ENCODE measurements around the gene LAMP5. TPM values are rescaled to one million over a fixed set of nuclear protein-coding genes. Genes with fewer than 3 reads are reported as not detected.

LAMP5 gene
- total and polyA plus RNA-seq, 2 experiments from 2014 or later: 0.21 to 0.29 TPM

DNA sequence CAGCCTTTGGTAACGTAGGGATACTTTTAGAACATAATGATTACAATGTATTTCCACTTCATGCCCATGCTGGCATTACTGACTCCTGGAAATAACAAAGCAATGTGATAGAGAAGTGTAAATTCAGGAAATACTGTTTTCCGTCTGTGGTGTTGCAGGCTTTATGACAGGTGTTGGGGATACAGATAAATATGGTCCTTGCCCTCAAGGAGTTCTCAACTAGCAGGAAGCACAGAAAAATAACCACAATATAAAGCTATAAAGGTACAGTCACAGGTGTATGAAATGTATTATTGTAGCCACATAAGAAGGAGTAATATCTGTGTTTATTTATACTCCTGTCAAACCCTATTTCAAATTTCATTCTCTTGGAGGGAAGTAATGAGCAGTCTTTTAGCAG is 12.9 kb upstream of the LAMP5 start:
- peaks cover 14% of the 10 kb centered on the region for H3K4me1 Mint-ChIP-seq
- peaks cover 11% of the 10 kb centered on the region; the same call in 1 of the 2 replicates for H3K9me2 ChIP-seq (ENCODE audit: insufficient read depth)
- DNase-seq (ENCODE audit: low spot score) (no peak), ATAC-seq (no peak)
- H3K4me3 ChIP-seq: no peak overlapping the region
- no peaks in the 10 kb centered on the region for H3K79me2 ChIP-seq (replicated peaks; ENCODE audit: insufficient read depth)
- H3K36me3 Mint-ChIP-seq (ENCODE audit: low read depth): no peaks in the 10 kb centered on the region
- peaks cover 12% of the 10 kb centered on the region for H3K27me3 Mint-ChIP-seq (ENCODE audit: insufficient read depth, low read depth, poor library complexity)
- no peaks in the 10 kb centered on the region for H3F3A ChIP-seq (replicated peaks; ENCODE audit: low read depth)
- no peak overlapping the region for H3K27ac ChIP-seq (ENCODE audit: low read depth)
- no peak overlapping the region for H2AFZ ChIP-seq
- no peaks in the 10 kb centered on the region for H3K36me3 ChIP-seq (ENCODE audit: insufficient read depth)
- H3K4me1 ChIP-seq (ENCODE audit: insufficient read depth): peaks cover 13% of the 10 kb centered on the region; the same call in 1 of the 2 replicates
- no peak for TF ChIP-seq CTCF (conservative IDR thresholded peaks at IDR 0.05; ENCODE audit: low read depth in 2 of 2)
- TF ChIP-seq, protein P1, sequence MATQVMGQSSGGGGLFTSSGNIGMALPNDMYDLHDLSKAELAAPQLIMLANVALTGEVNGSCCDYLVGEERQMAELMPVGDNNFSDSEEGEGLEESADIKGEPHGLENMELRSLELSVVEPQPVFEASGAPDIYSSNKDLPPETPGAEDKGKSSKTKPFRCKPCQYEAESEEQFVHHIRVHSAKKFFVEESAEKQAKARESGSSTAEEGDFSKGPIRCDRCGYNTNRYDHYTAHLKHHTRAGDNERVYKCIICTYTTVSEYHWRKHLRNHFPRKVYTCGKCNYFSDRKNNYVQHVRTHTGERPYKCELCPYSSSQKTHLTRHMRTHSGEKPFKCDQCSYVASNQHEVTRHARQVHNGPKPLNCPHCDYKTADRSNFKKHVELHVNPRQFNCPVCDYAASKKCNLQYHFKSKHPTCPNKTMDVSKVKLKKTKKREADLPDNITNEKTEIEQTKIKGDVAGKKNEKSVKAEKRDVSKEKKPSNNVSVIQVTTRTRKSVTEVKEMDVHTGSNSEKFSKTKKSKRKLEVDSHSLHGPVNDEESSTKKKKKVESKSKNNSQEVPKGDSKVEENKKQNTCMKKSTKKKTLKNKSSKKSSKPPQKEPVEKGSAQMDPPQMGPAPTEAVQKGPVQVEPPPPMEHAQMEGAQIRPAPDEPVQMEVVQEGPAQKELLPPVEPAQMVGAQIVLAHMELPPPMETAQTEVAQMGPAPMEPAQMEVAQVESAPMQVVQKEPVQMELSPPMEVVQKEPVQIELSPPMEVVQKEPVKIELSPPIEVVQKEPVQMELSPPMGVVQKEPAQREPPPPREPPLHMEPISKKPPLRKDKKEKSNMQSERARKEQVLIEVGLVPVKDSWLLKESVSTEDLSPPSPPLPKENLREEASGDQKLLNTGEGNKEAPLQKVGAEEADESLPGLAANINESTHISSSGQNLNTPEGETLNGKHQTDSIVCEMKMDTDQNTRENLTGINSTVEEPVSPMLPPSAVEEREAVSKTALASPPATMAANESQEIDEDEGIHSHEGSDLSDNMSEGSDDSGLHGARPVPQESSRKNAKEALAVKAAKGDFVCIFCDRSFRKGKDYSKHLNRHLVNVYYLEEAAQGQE (IDR thresholded peaks at IDR 0.05; ENCODE audit: unreplicated experiment): no peak
- no peak for TF ChIP-seq NANOG (IDR thresholded peaks at IDR 0.05; ENCODE audit: borderline replicate concordance)
- TF ChIP-seq ZNF462 (CRISPR knock-in tag; IDR thresholded peaks at IDR 0.05): no peak
- TF ChIP-seq CREB1 (CRISPR knock-in tag; IDR thresholded peaks at IDR 0.05; ENCODE audit: low read depth): no peak
- no peak for TF ChIP-seq EZH2phosphoT487 (IDR thresholded peaks at IDR 0.05; ENCODE audit: unreplicated experiment)
- no peak for TF ChIP-seq EZH2 (IDR thresholded peaks at IDR 0.05; ENCODE audit: low read depth, unreplicated experiment)
- no peak for TF ChIP-seq STAT1 (IDR thresholded peaks at IDR 0.05; ENCODE audit: unreplicated experiment)
- no peak for TF ChIP-seq ZNF331 (CRISPR knock-in tag; IDR thresholded peaks at IDR 0.05; ENCODE audit: low read depth)
- TF ChIP-seq ZNF114 (CRISPR knock-in tag; IDR thresholded peaks at IDR 0.05): no peak
- no peak for TF ChIP-seq POLR2AphosphoS5 (IDR thresholded peaks at IDR 0.05; ENCODE audit: low read depth)
- TF ChIP-seq, protein P2, sequence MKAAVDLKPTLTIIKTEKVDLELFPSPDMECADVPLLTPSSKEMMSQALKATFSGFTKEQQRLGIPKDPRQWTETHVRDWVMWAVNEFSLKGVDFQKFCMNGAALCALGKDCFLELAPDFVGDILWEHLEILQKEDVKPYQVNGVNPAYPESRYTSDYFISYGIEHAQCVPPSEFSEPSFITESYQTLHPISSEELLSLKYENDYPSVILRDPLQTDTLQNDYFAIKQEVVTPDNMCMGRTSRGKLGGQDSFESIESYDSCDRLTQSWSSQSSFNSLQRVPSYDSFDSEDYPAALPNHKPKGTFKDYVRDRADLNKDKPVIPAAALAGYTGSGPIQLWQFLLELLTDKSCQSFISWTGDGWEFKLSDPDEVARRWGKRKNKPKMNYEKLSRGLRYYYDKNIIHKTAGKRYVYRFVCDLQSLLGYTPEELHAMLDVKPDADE (IDR thresholded peaks at IDR 0.05): no peak
- no peak for TF ChIP-seq JUNB (IDR thresholded peaks at IDR 0.05; ENCODE audit: unreplicated experiment)
- peaks cover 3% of the 10 kb centered on the region; the same call in 1 of the 2 replicates for H4K20me1 ChIP-seq (replicated peaks; ENCODE audit: insufficient read depth)
- H3K4me2 ChIP-seq: no peak overlapping the region
- no peak overlapping the region for H3K27ac Mint-ChIP-seq
- no peaks in the 10 kb centered on the region for H3K9me3 Mint-ChIP-seq
- H3K27me3 ChIP-seq (ENCODE audit: insufficient read depth): peaks cover 25% of the 10 kb centered on the region
- H3K4me3 Mint-ChIP-seq: no peak overlapping the region

All from GM23338 (cell line).